HL-60/S4 treated with retinoic acid at 250 ng/mL for 4 days and 3 days (cell line): ENCODE results near the gene ARL17A.
"Not testable (repeated sequence)": the region's sequence is repeated elsewhere in the genome, so short reads cannot be mapped to it uniquely, and the experiment has no call there.

Experiments
- in situ Hi-C: fragments of 300-500 bp; cut with MboI; formaldehyde crosslinking; loops from 2 replicates; pipeline ENCODE4 v1.7.0; 2022; ENCODE audit warnings: low sequenced_read_pairs

ARL17A gene

GRCh38 chr17:46559155-46559554, 20.3 kb downstream of the ARL17A start:
- in situ Hi-C loops: not testable (repeated sequence)

- in situ Hi-C loops: not testable (repeated sequence)
Observed at GRCh38 chr17:46548607-46549006, 30.9 kb downstream of the ARL17A start.

- in situ Hi-C loops: not testable (repeated sequence)
Observed at GRCh38 chr17:46534716-46535115, 44.8 kb downstream of the ARL17A start.

GRCh38 chr17:46512168-46512567, 67.3 kb downstream of the ARL17A start, which contains the start of gene LRRC37A2:
Gene LRRC37A2 (plus strand): TSS chr17:46512468. CDS start chr17:46512713, 245 bp downstream.
- in situ Hi-C loops: not testable (repeated sequence)

GRCh38 chr17:46505896-46506295, 73.6 kb downstream of the ARL17A start:
- in situ Hi-C loops: not testable (repeated sequence)

GRCh38 chr17:46499437-46500139, 79.9 kb downstream of the ARL17A start:
- in situ Hi-C loops: not testable (repeated sequence)

- in situ Hi-C loops: not testable (repeated sequence)
Observed at GRCh38 chr17:46492021-46492420, 87.5 kb downstream of the ARL17A start.

- in situ Hi-C loops: not testable (repeated sequence)
Observed at GRCh38 chr17:46481310-46481709, 98.2 kb downstream of the ARL17A start.

- in situ Hi-C loops: not testable (repeated sequence)
Observed at GRCh38 chr17:46478823-46479222, 100.7 kb downstream of the ARL17A start.

GRCh38 chr17:46475583-46475982, 103.9 kb downstream of the ARL17A start:
- in situ Hi-C loops: not testable (repeated sequence)

GRCh38 chr17:46474489-46474888, 105.0 kb downstream of the ARL17A start:
- in situ Hi-C loops: not testable (repeated sequence)

- in situ Hi-C loops: not testable (repeated sequence)
Observed at GRCh38 chr17:46467618-46468017, 111.9 kb downstream of the ARL17A start.
